Esophagus muscularis mucosa (tissue), 4 donors: ENCODE measurements around the gene BMP5. TPM values are rescaled to one million over a fixed set of nuclear protein-coding genes. Genes with fewer than 3 reads are reported as not detected.

Experiments
- DNase-seq: peaks from one replicate; pipeline ENCODE4 v3.0.0-alpha.2; 2017; ENCODE audit errors: extremely low spot score
- H3K27ac ChIP-seq, 4 donors: fragments of 200-600 bp; sonication (generic); replicated peaks in 1 of 4; 1 replicate in 3 of 4; 2 replicates in 1 of 4; pipeline ENCODE4 v1.5.1; 2016 to 2019; ENCODE audit warnings: mild to moderate bottlenecking in 1 of 4
- H3K27me3 ChIP-seq, 4 donors: fragments of 200-600 bp; sonication (generic); one replicate each; pipeline versions ENCODE4 v1.5.1 to v1.6.0; 2016 to 2019
- H3K36me3 ChIP-seq, 4 donors: fragments of 200-600 bp; sonication (generic); one replicate each; pipeline ENCODE4 v1.5.1; 2016 to 2019
- H3K4me1 ChIP-seq, 4 donors: fragments of 200-600 bp; sonication (generic); one replicate each; pipeline ENCODE4 v1.5.1; 2016 to 2019
- H3K4me3 ChIP-seq, 4 donors: fragments of 200-600 bp; sonication (generic); 1 replicate in 2 of 4; 2 replicates in 2 of 4; pipeline ENCODE4 v1.5.1; 2016 to 2019; ENCODE audit warnings: mild to moderate bottlenecking in 4 of 4, moderate library complexity in 1 of 4
- H3K9me3 ChIP-seq, 4 donors: fragments of 200-600 bp; sonication (generic); 1 replicate in 3 of 4; 2 replicates in 1 of 4; pipeline ENCODE4 v1.5.1; 2016 to 2019
- EP300 ChIP-seq: sonication (generic); formaldehyde crosslinking; IDR thresholded peaks from one replicate; pipeline ENCODE4 v1.6.1; 2017; ENCODE audit warnings: antibody characterized with exemption
- POLR2A ChIP-seq: fragments of 450-650 bp; IDR thresholded peaks from one replicate; pipeline ENCODE4 v1.6.1; 2017; ENCODE audit warnings: antibody characterized with exemption, moderate library complexity, mild to moderate bottlenecking, low read depth
- POLR2AphosphoS5 ChIP-seq, 2 donors: sonication (generic); formaldehyde crosslinking; IDR thresholded peaks; one replicate each; pipeline ENCODE4 v1.6.1; 2017; ENCODE audit warnings: antibody characterized with exemption in 2 of 2
- WGBS: methylation state at CpG from one replicate; pipeline ENCODE4 v1.1.5; 2018; 5-methylcytosine and 5-hydroxymethylcytosine counted together
- intact Hi-C: fragments of 100-400 bp; cut with DNase I; formaldehyde crosslinking; loops from one replicate; pipeline ENCODE4 v1.15.1; 2023
- total RNA-seq, 4 donors: library from RNA; depleted of rRNA; stranded (reverse); fragments of >200 nt; gene quantifications; one replicate each; pipeline versions ENCODE4 v1.1.0 to v1.2.1, GENCODE V29; 2016
- TF ChIP-seq, protein P1 (sequence below), 3 experiments: fragments of 200-600 bp in 2 of 3; fragments of 450-650 bp in 1 of 3; sonication (generic) in 2 of 3; IDR thresholded peaks; one replicate each; pipeline ENCODE4 v1.5.1; 2017 to 2019; ENCODE audit warnings: antibody characterized with exemption in 3 of 3, mild to moderate bottlenecking in 2 of 3, moderate library complexity in 1 of 3

The BMP5 gene
- total RNA-seq, 4 donors from 2014 or later, result 1.3 to 3.5 (median 1.6) TPM

DNA sequence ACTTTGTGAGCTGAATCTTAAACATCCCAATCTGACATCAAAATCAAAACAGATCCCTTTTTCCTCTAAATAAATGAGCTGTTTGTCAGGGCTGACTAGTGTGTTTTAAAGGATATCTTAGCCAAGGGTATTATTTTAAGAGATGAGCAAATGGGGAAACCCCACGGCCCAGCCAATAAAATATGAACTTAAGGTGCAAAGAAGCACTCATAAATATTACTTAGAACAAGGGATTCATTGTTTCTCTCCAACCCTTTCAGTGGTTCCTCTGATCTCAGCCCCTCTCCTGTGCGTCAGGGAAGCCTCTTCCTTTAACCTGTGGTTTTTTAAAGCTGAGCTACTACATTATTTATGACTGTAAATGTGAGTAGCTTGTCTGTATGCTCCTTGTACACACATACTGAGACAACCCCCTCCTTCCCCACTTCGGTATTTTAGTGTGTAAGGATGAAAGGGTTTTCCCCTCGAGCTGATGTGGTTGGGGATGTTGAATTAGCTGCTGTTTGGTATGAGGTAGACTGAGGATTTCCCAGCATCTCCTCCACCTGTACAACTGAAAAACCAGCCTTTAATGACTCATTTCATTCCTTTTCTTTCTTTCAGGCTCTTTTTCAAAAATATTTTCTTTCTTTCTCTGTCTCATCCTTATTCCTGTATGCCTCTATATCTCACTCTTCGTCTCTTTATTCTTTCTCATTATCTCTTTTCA, 6.5 kb downstream of the BMP5 start:
- Histone ChIP-seq H3K9me3 (no peaks in the 10 kb centered on the region), H3K4me3 (no peak overlapping the region), H3K4me1 (peaks cover 0 to 8% (median 2%) of the 10 kb centered on the region in 4 donors), H3K27me3 (no peaks in the 10 kb centered on the region), H3K27ac (peak overlapping the region in 2 of 4 donors; percentile 11 to 22), H3K36me3 (no peaks in the 10 kb centered on the region)
- no peak for DNase-seq
- WGBS, result 43% methylated on average over 5 of the region's 5 CpGs
- TF ChIP-seq POLR2AphosphoS5 (IDR thresholded peaks at IDR 0.05), result no peak
- no peak for TF ChIP-seq EP300
- no peak for TF ChIP-seq POLR2A
- TF ChIP-seq, protein P1, sequence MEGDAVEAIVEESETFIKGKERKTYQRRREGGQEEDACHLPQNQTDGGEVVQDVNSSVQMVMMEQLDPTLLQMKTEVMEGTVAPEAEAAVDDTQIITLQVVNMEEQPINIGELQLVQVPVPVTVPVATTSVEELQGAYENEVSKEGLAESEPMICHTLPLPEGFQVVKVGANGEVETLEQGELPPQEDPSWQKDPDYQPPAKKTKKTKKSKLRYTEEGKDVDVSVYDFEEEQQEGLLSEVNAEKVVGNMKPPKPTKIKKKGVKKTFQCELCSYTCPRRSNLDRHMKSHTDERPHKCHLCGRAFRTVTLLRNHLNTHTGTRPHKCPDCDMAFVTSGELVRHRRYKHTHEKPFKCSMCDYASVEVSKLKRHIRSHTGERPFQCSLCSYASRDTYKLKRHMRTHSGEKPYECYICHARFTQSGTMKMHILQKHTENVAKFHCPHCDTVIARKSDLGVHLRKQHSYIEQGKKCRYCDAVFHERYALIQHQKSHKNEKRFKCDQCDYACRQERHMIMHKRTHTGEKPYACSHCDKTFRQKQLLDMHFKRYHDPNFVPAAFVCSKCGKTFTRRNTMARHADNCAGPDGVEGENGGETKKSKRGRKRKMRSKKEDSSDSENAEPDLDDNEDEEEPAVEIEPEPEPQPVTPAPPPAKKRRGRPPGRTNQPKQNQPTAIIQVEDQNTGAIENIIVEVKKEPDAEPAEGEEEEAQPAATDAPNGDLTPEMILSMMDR (IDR thresholded peaks at IDR 0.05), result no peak
- intact Hi-C loops, result no loop called here

- Histone ChIP-seq H3K4me1 (peaks cover 0 to 8% (median 2%) of the 10 kb centered on the region in 4 donors), H3K27me3 (no peaks in the 10 kb centered on the region), H3K4me3 (no peak overlapping the region), H3K27ac (no peak overlapping the region), H3K36me3 (no peaks in the 10 kb centered on the region), H3K9me3 (no peaks in the 10 kb centered on the region)
- WGBS, result 53% methylated on average over 1 of the region's 1 CpG
- no peak for DNase-seq
- intact Hi-C loops, result no loop called here
- TF ChIP-seq, protein P1 (IDR thresholded peaks at IDR 0.05), result no peak
- TF ChIP-seq EP300, result no peak
- TF ChIP-seq POLR2AphosphoS5 (IDR thresholded peaks at IDR 0.05), result no peak
- no peak for TF ChIP-seq POLR2A
Observed at GRCh38 chr6:55868176-55868575, 7.2 kb downstream of the BMP5 start.

GRCh38 chr6:55866128-55866527, 9.3 kb downstream of the BMP5 start:
- no peak overlapping the region for H3K4me3 ChIP-seq
- TF ChIP-seq, protein P1 (IDR thresholded peaks at IDR 0.05), result no peak
- TF ChIP-seq POLR2AphosphoS5 (IDR thresholded peaks at IDR 0.05), result no peak
- no peak for TF ChIP-seq POLR2A
- no peak for TF ChIP-seq EP300
- H3K4me1 ChIP-seq, result peaks cover 0 to 8% (median 2%) of the 10 kb centered on the region in 4 donors
- H3K36me3 ChIP-seq, result no peaks in the 10 kb centered on the region
- H3K27ac ChIP-seq, result no peak overlapping the region
- H3K27me3 ChIP-seq, result no peaks in the 10 kb centered on the region
- H3K9me3 ChIP-seq, result no peaks in the 10 kb centered on the region
- no peak for DNase-seq
- WGBS, result 93% methylated on average over 2 of the region's 2 CpGs
- intact Hi-C loops, result no loop called here

DNA sequence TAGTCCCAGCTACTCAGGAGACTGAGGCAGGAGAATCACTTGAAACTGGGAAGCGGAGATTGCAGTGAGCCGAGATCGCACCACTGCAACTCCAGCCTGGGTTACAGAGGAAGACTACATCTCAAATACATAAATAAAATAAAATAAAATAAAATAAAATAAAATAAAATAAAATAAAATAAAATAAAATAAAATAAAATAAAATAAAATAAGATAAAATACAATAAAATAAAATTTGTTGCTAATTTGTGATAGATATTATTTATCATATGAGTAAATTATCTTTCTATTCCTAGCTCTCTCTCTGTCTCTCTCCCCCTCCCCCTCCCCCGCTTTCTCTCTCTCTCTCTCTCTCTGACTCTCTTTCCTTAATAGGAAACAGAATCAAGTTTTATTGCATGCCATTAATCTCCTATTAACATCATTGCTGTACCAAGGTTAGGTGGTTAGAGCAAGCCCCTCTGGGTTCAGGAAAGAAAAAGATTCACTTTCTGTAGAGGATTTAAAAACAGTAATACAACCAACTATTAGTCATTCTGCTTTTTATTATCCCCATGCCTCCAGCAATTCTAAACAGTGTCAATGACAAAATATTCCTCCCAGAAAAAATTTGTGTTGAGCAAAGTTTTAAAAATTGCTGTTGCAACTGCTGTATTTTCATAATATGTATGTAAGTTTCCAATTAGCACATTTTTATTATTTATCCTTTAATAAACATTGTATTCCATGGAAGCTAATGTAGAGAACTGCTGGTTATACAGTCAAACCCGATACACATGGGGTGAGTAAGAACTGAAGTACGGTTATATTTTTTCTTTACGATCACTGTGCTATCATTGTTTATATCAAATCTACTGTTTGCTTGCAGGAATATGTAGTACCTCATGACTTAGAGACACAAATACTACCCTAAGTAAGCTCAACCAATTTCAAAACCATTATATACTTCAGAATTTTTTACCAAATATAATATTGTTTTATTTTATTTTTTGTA, 22.1 kb downstream of the BMP5 start:
- no peaks in the 10 kb centered on the region for H3K36me3 ChIP-seq
- H3K27ac ChIP-seq, result no peak overlapping the region
- no peaks in the 10 kb centered on the region for H3K9me3 ChIP-seq
- no peaks in the 10 kb centered on the region for H3K27me3 ChIP-seq
- 84% methylated on average over 7 of the region's 7 CpGs for WGBS
- TF ChIP-seq, protein P1 (IDR thresholded peaks at IDR 0.05), result no peak
- TF ChIP-seq POLR2A (no peak), EP300 (no peak), POLR2AphosphoS5 (IDR thresholded peaks at IDR 0.05) (no peak)
- no peaks in the 10 kb centered on the region for H3K4me1 ChIP-seq
- no peak for DNase-seq
- intact Hi-C loops, result no loop called here
- no peak overlapping the region for H3K4me3 ChIP-seq
